Liver (tissue), 3 donors: ENCODE results near the gene UFC1.

Experiments used
- CTCF ChIP-seq: fragments of 150-350 bp; IDR thresholded peaks from 2 replicates; pipeline ENCODE4 v1.5.1; 2017; ENCODE audit warnings: improper control_type of control experiment, low read depth, low read length; ENCODE audit not compliant: missing input control
- FOXA1 ChIP-seq: IDR thresholded peaks from 2 replicates; pipeline ENCODE4 v1.6.1; 2016; ENCODE audit warnings: antibody characterized with exemption
- HNF4A ChIP-seq, 2 donors: conservative IDR thresholded peaks; 2 replicates each; pipeline ENCODE4 v1.6.1; 2016; ENCODE audit warnings: antibody characterized with exemption in 2 of 2, mild to moderate bottlenecking in 2 of 2
- HNF4G ChIP-seq: IDR thresholded peaks from 2 replicates; pipeline ENCODE4 v1.6.1; 2016; ENCODE audit warnings: antibody characterized with exemption
- JUND ChIP-seq, 2 donors: IDR thresholded peaks; 2 replicates each; pipeline ENCODE4 v1.6.1; 2016; ENCODE audit warnings: antibody characterized with exemption in 2 of 2
- NR2F2 ChIP-seq: IDR thresholded peaks from 2 replicates; pipeline ENCODE4 v1.6.1; 2016; ENCODE audit warnings: antibody characterized with exemption
- REST ChIP-seq: IDR thresholded peaks from 2 replicates; pipeline ENCODE4 v1.6.1; 2016; ENCODE audit warnings: antibody characterized with exemption, mild to moderate bottlenecking
- RXRA ChIP-seq, 2 donors: IDR thresholded peaks; 2 replicates each; pipeline ENCODE4 v1.6.1; 2017 to 2018; ENCODE audit warnings: antibody characterized with exemption in 2 of 2, mild to moderate bottlenecking in 1 of 2
- SP1 ChIP-seq: IDR thresholded peaks from 2 replicates; pipeline ENCODE4 v1.6.1; 2018; ENCODE audit warnings: antibody characterized with exemption, mild to moderate bottlenecking
- TAF1 ChIP-seq: conservative IDR thresholded peaks from 2 replicates; pipeline ENCODE4 v1.6.1; 2016; ENCODE audit warnings: antibody characterized with exemption, mild to moderate bottlenecking
- ZBTB33 ChIP-seq: IDR thresholded peaks from 2 replicates; pipeline ENCODE4 v1.6.1; 2016; ENCODE audit warnings: antibody characterized with exemption
- TF ChIP-seq, protein P1 (sequence below): IDR thresholded peaks from 2 replicates; pipeline ENCODE4 v1.6.1; 2016; ENCODE audit warnings: antibody characterized with exemption
- donor health status: healthy.
- donor health status: healthy.

DNA sequence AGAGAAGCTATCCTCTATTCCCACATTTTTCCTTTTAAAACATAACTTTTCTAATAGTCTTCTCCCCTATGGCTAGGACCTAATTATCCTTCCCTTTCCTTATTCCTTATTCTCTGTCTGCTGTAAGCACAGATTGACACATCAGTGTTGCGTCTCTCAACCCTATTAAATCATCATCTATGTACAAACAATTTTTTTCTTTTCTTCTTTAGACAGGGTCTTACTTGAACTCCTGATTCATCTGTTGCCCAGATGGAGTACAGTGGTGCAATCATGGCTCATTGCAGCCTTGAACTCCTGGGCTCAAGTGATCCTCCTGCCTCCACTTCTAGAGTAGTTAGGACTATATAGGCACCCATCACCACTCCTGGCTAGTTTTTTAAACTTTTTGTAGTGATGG lies 47.3 kb upstream of the UFC1 start:
- TF ChIP-seq CTCF (no peak), TAF1 (no peak), NR2F2 (no peak), REST (no peak), RXRA (IDR thresholded peaks at IDR 0.05) (no peak), FOXA1 (no peak), ZBTB33 (no peak), HNF4G (no peak), HNF4A (conservative IDR thresholded peaks at IDR 0.05) (no peak), SP1 (no peak), JUND (IDR thresholded peaks at IDR 0.05) (no peak)
- TF ChIP-seq, protein P1, sequence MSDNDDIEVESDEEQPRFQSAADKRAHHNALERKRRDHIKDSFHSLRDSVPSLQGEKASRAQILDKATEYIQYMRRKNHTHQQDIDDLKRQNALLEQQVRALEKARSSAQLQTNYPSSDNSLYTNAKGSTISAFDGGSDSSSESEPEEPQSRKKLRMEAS = no peak
